Neural progenitor cell (in vitro differentiated cells): ENCODE results near the gene DMPK. TPM values are rescaled to one million over a fixed set of nuclear protein-coding genes. Genes with fewer than 3 reads are reported as not detected.

Experiments used
- DNase-seq: peaks from one replicate; pipeline ENCODE4 v3.0.0-alpha.2; 2016; ENCODE audit warnings: low spot score
- H2AFZ ChIP-seq: fragments of 200-600 bp; sonication (generic); replicated peaks from 2 replicates; pipeline ENCODE4 v1.6.1; 2016; ENCODE audit warnings: antibody characterized with exemption
- H3F3A ChIP-seq: fragments of 200-600 bp; sonication (generic); 2 replicates; pipeline ENCODE4 v1.6.1; 2016; ENCODE audit warnings: antibody characterized with exemption, low read depth
- H3K27ac ChIP-seq: fragments of 200-600 bp; sonication (generic); 2 replicates; pipeline ENCODE4 v1.5.1; 2016; ENCODE audit warnings: mild to moderate bottlenecking
- H3K27me3 ChIP-seq: fragments of 200-600 bp; sonication (generic); 2 replicates; pipeline ENCODE4 v1.6.1; 2016; ENCODE audit warnings: mild to moderate bottlenecking, moderate library complexity
- H3K36me3 ChIP-seq: fragments of 200-600 bp; sonication (generic); 2 replicates; pipeline ENCODE4 v1.5.1; 2016
- H3K4me1 ChIP-seq: fragments of 200-600 bp; sonication (generic); 2 replicates; pipeline ENCODE4 v1.6.1; 2016; ENCODE audit warnings: mixed run types
- H3K4me2 ChIP-seq: fragments of 200-600 bp; sonication (generic); 2 replicates; pipeline ENCODE4 v1.6.1; 2016
- H3K4me3 ChIP-seq: fragments of 200-600 bp; sonication (generic); 2 replicates; pipeline ENCODE4 v1.5.1; 2016
- H3K79me2 ChIP-seq: fragments of 200-600 bp; sonication (generic); 2 replicates; pipeline ENCODE4 v1.6.1; 2016; ENCODE audit warnings: low read depth
- H3K9ac ChIP-seq: fragments of 200-600 bp; sonication (generic); 2 replicates; pipeline ENCODE4 v1.6.1; 2016
- H3K9me3 ChIP-seq: fragments of 200-600 bp; sonication (generic); 2 replicates; pipeline ENCODE4 v1.5.1; 2016; ENCODE audit warnings: low read depth
- H4K20me1 ChIP-seq: fragments of 200-600 bp; sonication (generic); 2 replicates; pipeline ENCODE4 v1.6.1; 2016; ENCODE audit warnings: low read depth
- H3K27ac Mint-ChIP-seq: 3 replicates; pipeline ENCODE4 v1.8.0; 2021; ENCODE audit warnings: mixed read lengths
- H3K27me3 Mint-ChIP-seq: 2 replicates; pipeline ENCODE4 v1.8.0; 2022; ENCODE audit warnings: low read depth, mild to moderate bottlenecking, inconsistent platforms, moderate library complexity, mixed read lengths; ENCODE audit not compliant: insufficient read depth
- H3K36me3 Mint-ChIP-seq: 3 replicates; pipeline ENCODE4 v1.8.0; 2021; ENCODE audit warnings: mixed read lengths
- H3K4me1 Mint-ChIP-seq: 3 replicates; pipeline ENCODE4 v1.8.0; 2021; ENCODE audit warnings: mixed read lengths
- H3K4me3 Mint-ChIP-seq: 3 replicates; pipeline ENCODE4 v1.8.0; 2021; ENCODE audit warnings: mild to moderate bottlenecking, moderate library complexity, mixed read lengths
- H3K9me3 Mint-ChIP-seq: 3 replicates; pipeline ENCODE4 v1.8.0; 2020; ENCODE audit warnings: mixed read lengths
- EZH2 ChIP-seq: fragments of 200-600 bp; sonication (generic); IDR thresholded peaks from 2 replicates; pipeline ENCODE4 v1.6.1; 2017; ENCODE audit warnings: antibody characterized with exemption, mild to moderate bottlenecking, moderate library complexity
- EZH2phosphoT487 ChIP-seq: fragments of 200-600 bp; sonication (generic); IDR thresholded peaks from 2 replicates; pipeline ENCODE4 v1.6.1; 2017; ENCODE audit warnings: antibody characterized with exemption
- total RNA-seq: library from RNA; depleted of rRNA; stranded (reverse); fragments of >200 nt; gene quantifications from 2 replicates; pipeline ENCODE4 v1.2.3, GENCODE V29; 2015; ENCODE audit warnings: low replicate concordance
- TF ChIP-seq, protein P1 (sequence below): fragments of 200-600 bp; sonication (generic); IDR thresholded peaks from 2 replicates; pipeline ENCODE4 v1.5.1; 2017; ENCODE audit warnings: antibody characterized with exemption, mild to moderate bottlenecking

DMPK gene
- total RNA-seq, 1 donor from 2014 or later, result 5.5 TPM

DNA sequence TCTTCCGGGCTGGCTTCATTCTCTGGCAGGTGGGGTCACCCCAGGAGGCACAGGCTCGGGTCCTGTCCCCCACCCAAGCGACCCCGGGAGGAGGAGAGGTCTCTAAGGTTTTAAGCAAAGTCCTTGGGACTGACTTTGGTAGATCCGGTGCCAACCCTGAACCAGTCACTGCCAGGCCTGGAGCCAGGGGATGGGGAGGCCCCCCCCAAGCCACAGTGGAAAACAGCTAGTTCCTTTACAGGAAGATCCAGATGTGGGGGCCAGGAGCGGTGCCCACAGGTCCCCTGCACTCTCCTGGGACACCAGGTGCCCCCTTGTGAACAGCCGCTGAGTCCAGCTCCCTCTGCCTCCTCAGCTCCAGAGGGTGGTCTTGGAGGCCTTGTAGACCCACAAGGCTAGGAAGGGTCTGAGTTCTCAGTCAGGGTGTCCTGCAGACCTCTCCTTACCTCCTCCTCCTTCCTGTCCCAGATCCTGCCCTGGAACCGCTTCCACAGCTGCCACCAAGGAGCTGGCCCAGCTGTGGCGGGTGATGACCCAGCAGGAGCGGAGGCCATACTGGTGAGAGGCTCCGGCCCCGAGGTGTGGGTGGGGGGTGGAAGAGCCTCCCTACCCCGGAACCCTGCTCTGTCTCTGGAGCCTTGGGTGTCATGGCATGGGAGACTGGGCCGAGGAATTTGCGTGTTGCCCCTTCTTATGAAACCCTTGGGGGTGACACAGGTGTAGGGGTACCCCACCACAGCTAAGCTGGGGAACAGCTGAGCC, 19.2 kb downstream of the DMPK start:
- no peak overlapping the region for H2AFZ ChIP-seq
- no peak overlapping the region for H3K4me2 ChIP-seq
- H3K9me3 ChIP-seq, result no peaks in the 10 kb centered on the region
- Mint-ChIP-seq H3K4me1 (peaks cover 12% of the 10 kb centered on the region), H3K27ac (no peak overlapping the region), H3K36me3 (no peaks in the 10 kb centered on the region), H3K4me3 (no peak overlapping the region), H3K9me3 (no peaks in the 10 kb centered on the region), H3K27me3 (peaks cover 6% of the 10 kb centered on the region)
- H4K20me1 ChIP-seq, result peaks cover 14% of the 10 kb centered on the region
- no peak overlapping the region for H3K9ac ChIP-seq
- H3K36me3 ChIP-seq, result no peaks in the 10 kb centered on the region
- no peak overlapping the region for H3K27ac ChIP-seq
- TF ChIP-seq, protein P1, sequence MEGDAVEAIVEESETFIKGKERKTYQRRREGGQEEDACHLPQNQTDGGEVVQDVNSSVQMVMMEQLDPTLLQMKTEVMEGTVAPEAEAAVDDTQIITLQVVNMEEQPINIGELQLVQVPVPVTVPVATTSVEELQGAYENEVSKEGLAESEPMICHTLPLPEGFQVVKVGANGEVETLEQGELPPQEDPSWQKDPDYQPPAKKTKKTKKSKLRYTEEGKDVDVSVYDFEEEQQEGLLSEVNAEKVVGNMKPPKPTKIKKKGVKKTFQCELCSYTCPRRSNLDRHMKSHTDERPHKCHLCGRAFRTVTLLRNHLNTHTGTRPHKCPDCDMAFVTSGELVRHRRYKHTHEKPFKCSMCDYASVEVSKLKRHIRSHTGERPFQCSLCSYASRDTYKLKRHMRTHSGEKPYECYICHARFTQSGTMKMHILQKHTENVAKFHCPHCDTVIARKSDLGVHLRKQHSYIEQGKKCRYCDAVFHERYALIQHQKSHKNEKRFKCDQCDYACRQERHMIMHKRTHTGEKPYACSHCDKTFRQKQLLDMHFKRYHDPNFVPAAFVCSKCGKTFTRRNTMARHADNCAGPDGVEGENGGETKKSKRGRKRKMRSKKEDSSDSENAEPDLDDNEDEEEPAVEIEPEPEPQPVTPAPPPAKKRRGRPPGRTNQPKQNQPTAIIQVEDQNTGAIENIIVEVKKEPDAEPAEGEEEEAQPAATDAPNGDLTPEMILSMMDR, result no peak
- TF ChIP-seq EZH2 (no peak), EZH2phosphoT487 (no peak)
- peaks cover 29% of the 10 kb centered on the region for H3K4me1 ChIP-seq
- H3K27me3 ChIP-seq, result no peaks in the 10 kb centered on the region
- H3F3A ChIP-seq, result peaks cover 18% of the 10 kb centered on the region
- no peak overlapping the region for H3K4me3 ChIP-seq
- DNase-seq, result no peak
- peaks cover 19% of the 10 kb centered on the region for H3K79me2 ChIP-seq

DNA sequence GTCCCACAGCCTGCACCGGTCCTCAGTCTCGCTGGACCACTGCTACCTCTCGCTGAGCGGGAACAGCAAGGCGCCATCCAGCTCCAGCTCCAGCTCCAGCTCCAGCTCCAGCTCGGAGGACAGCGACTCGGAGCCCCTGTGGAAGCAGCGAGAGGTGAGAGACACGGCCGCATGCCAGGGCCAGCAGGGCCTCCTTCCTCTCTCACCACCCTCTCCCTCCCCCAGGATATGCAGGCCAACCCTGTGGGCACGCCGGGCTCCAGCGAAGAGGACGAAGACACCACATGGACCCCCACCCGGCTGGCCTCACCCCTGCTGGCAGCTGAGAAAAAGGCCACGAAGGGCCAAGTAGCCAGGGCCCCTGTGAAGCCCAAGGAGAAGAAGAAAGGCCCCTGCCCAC, 20.6 kb downstream of the DMPK start:
- H3K27ac Mint-ChIP-seq, result no peak overlapping the region
- peaks cover 6% of the 10 kb centered on the region for H3K27me3 Mint-ChIP-seq
- H3K9me3 ChIP-seq, result no peaks in the 10 kb centered on the region
- H3K9ac ChIP-seq, result no peak overlapping the region
- H3K9me3 Mint-ChIP-seq, result no peaks in the 10 kb centered on the region
- peaks cover 6% of the 10 kb centered on the region for H4K20me1 ChIP-seq
- H3K4me2 ChIP-seq, result no peak overlapping the region
- H3K4me1 Mint-ChIP-seq, result peaks cover 12% of the 10 kb centered on the region
- no peak overlapping the region for H3K27ac ChIP-seq
- peaks cover 6% of the 10 kb centered on the region for H3F3A ChIP-seq
- peaks cover 5% of the 10 kb centered on the region for H3K79me2 ChIP-seq
- H3K4me1 ChIP-seq, result peaks cover 24% of the 10 kb centered on the region
- no peaks in the 10 kb centered on the region for H3K27me3 ChIP-seq
- H2AFZ ChIP-seq, result no peak overlapping the region
- H3K4me3 Mint-ChIP-seq, result no peak overlapping the region
- DNase-seq, result no peak
- TF ChIP-seq EZH2phosphoT487 (no peak), EZH2 (no peak)
- TF ChIP-seq, protein P1, result no peak
- H3K4me3 ChIP-seq, result no peak overlapping the region
- H3K36me3 ChIP-seq, result no peaks in the 10 kb centered on the region
- H3K36me3 Mint-ChIP-seq, result no peaks in the 10 kb centered on the region

- H4K20me1 ChIP-seq, result no peaks in the 10 kb centered on the region
- H3K27me3 ChIP-seq, result no peaks in the 10 kb centered on the region
- H3K36me3 ChIP-seq, result no peaks in the 10 kb centered on the region
- H3K4me3 ChIP-seq, result no peak overlapping the region
- H3F3A ChIP-seq, result no peaks in the 10 kb centered on the region
- Mint-ChIP-seq H3K36me3 (no peaks in the 10 kb centered on the region), H3K27me3 (peaks cover 6% of the 10 kb centered on the region), H3K4me1 (no peaks in the 10 kb centered on the region), H3K4me3 (no peak overlapping the region), H3K9me3 (no peaks in the 10 kb centered on the region), H3K27ac (no peak overlapping the region)
- H3K4me2 ChIP-seq, result no peak overlapping the region
- no peak overlapping the region for H3K9ac ChIP-seq
- no peak overlapping the region for H3K27ac ChIP-seq
- H3K9me3 ChIP-seq, result no peaks in the 10 kb centered on the region
- no peak for DNase-seq
- H3K4me1 ChIP-seq, result peaks cover 4% of the 10 kb centered on the region
- TF ChIP-seq EZH2phosphoT487, result no peak
- no peak for TF ChIP-seq EZH2
- TF ChIP-seq, protein P1, result no peak
- no peak overlapping the region for H2AFZ ChIP-seq
- H3K79me2 ChIP-seq, result no peaks in the 10 kb centered on the region
These were observed 23.4 kb downstream of the DMPK start for GRCh38 chr19:45758921-45759320.
